ENCODE measurements around the gene CCDC142.
A peak's percentile ranks its signal among the peaks of the same experiment; 100 is the strongest.
"Not testable (repeated sequence)": the region's sequence is repeated elsewhere in the genome, so short reads cannot be mapped to it uniquely, and the experiment has no call there.

CCDC142 gene

DNA sequence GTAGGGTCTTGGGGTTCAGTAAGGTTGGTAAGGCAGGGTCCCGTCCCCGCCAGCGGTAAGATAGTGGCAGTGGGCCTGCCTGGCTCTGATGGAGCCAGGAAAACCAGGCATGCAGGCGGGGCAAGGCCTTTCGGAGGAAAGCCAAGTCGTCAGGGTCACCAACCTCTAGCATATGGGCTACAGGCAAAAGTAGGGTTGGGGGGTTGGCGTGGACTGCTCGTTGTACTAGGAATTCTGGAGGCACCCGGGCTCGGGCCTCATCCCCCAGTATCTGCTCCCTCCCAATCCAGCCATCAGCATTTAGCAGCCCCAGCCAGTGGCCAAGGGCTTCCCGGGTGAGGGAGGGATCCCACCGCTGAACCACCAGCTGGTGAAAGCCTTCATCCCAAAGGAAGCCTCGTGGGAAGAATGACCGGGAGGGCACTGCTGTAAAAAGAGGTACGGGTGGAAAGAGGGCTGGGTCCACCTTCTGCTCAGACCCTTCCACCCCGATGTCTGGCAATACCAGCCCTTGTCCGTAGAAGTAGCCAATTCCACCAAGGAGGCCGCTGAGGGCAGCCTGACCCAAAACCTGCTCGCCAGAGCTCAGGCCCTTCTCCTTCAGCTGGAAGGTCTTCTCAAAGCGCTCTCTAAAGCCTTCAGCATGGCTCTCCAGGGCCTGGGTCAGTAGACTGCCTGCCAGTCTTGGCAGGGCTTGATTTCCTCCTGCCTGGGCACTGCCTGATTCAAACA, 20.6 kb downstream of the CCDC142 start:
- DNase-seq = no peak

DNA sequence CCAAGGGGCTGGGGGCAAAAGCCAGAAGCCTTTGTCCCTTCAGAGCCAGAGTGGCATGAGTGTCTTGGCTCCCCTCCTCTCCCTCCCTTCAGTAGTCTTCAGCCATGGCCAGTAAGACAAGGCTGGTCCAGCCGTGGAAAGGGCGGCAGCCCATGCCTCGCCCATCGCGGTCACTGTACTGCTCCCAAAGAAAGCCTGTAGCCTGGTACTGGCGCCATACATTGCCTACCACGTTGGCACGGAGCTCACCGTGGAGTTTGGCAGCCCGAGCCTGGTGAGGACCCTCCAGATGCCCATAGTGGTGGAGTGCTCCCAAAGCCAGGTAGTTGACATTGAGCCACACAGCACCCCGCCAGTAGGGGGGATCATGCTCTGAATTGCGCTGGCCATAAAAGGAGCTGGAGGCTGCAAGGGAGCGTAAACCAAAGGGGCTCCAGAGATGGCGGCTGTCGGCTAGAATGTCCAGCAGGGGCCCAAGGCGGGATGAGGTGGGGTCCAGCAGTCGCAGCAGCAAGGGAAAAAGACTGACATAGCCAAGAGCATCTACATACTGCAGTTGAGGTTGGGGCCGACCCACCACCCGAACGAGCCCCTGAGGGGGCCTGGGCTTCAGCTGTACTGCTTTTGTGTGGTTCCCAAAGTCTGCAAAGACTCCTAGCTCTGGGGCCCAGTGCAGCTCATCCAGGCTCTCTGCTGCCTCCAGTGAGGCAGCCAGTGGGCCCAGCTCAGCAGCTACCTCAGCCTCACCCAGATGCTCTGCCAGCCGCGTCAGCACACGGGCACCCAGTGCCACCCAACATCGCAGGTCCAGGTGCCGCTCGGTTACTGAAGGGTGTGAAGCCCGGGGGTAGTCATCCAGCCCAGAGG, 21.4 kb downstream of the CCDC142 start:
- no peak for DNase-seq

DNA sequence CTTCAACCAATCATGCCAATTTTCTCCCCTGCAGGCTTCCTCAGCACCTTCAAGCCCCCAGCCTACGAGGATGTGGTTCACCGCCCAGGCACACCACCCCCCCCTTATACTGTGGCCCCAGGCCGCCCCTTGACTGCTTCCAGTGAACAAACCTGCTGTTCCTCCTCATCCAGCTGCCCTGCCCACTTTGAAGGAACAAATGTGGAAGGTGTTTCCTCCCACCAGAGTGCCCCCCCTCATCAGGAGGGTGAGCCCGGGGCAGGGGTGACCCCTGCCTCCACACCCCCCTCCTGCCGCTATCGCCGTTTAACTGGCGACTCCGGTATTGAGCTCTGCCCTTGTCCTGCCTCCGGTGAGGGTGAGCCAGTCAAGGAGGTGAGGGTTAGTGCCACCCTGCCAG, 22.6 kb downstream of the CCDC142 start:
- not testable (repeated sequence) for DNase-seq

DNA sequence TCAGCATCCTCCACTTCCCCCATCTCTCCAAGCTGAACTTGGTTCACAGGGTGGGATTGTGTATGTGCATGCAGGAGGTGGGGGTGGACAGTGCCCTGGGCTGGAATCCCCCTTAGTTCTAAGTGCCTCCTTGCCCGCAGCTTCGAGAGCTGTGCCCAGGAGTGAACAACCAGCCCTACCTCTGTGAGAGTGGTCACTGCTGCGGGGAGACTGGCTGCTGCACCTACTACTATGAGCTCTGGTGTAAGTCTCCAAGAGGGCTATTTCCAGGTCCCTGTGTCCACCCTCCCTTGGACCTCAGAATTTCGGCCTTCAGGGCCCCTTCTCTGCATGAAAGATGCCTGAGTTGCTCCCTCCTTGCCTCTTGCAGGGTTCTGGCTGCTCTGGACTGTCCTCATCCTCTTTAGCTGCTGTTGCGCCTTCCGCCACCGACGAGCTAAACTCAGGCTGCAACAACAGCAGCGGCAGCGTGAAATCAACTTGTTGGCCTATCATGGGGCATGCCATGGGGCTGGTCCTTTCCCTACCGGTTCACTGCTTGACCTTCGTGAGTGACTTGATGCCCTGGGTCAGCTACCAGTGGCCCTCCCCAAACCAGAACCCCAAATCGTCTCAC, 23.2 kb downstream of the CCDC142 start:
- not testable (repeated sequence) for DNase-seq

DNA sequence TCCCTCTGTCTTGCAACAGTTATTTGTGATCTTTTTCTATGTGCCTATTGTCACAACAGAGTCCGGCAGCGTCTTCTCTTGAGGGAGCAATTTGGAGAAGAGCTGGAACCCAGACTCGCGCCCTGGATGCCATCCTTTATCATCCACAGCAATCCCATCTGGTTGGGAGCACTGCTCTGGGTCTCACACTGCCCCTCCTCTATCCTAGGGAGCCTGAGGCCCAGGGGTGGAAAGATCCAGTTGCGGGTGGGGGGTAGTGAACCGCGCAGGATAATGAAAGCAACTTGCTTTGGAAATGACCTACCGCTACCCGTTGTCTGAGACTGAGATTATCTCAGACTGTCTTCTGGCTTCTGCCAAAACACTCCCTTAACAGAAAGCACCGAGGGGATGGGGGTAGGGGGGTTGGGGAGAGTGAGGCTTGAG, 23.8 kb downstream of the CCDC142 start:
- DNase-seq = no peak

DNA sequence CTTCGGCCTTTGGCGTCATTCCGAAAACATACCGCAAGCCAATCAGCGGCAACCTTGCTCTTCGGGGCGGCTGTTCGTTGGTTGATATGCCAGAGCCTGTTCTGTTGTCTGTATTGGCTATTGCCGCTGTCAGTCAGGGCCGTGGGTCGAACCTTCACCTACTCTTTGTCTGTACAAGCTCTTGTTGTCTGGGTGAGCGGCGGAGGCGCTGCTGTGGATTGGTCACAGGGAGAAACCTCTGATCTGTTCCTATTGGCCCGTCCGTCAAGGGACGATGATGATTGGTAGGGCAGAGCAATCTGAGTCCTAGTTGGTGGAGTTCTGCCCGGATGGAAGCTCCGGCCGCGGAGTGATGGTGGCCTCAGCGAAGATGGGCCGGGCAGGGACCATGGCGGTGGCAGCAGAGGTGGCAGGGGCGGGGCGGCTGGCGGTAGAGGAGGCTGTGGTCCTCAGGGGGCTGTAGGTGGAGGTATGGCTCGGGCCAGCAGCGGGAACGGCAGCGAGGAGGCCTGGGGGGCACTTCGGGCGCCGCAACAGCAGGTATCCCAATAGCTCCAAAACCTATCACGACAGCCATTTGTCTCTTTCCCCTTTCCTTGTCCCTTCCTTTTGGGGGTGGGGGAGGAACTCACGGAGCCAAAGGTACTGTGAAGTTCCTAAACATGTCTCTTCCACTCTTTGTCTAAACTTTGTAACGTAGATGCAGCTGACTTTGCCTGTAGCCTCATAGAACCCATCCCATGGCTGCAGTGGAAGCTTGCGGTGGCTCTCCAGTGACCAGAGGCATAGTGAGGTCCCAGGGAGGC, 24.5 kb downstream of the CCDC142 start, which contains the start of gene WBP1:
Gene WBP1 (plus strand): TSS at position 307 of the 806 bp plus-strand sequence. CDS start 165 bp downstream, at position 472.
- peak; percentile 90 for DNase-seq

DNA sequence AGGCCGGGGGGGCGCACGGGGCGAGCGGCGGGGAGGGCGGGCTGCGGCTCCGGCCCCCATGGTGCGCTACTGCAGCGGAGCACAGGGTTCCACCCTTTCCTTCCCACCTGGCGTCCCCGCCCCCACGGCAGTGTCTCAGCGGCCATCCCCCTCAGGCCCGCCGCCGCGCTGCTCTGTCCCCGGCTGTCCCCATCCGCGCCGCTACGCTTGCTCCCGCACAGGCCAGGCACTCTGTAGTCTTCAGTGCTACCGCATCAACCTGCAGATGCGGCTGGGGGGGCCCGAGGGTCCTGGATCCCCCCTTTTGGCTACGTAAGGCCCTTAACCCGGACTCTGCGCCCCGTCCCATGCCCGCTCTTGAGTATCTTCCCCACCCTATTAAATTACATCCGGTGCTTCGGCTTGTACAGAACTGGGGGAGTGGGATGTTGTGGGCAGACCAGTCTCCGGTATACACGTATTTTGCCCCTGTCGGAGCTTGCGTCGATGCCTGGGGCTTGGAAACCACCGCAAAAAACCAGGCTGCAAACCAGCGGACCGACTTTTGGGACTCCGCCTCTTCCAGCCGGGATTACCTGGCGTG, 25.2 kb downstream of the CCDC142 start:
- DNase-seq = no peak

DNA sequence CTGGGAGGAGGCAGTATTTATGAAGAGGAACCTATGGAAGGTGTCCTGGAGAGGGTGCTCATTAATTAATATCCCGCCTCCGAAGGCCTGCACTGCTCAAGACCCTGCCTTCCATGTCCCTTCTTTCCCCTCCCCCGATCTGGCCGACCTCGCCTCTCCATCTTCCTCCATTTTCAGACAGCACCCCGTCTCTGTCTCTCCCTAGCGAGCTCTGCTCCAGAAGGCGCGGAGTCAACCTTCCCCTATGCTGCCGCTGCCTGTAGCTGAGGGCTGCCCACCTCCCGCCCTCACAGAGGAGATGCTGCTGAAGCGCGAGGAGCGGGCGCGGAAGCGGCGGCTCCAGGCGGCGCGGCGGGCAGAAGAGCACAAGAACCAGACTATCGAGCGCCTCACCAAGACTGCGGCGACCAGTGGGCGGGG, 25.7 kb downstream of the CCDC142 start:
- no peak for DNase-seq

DNA sequence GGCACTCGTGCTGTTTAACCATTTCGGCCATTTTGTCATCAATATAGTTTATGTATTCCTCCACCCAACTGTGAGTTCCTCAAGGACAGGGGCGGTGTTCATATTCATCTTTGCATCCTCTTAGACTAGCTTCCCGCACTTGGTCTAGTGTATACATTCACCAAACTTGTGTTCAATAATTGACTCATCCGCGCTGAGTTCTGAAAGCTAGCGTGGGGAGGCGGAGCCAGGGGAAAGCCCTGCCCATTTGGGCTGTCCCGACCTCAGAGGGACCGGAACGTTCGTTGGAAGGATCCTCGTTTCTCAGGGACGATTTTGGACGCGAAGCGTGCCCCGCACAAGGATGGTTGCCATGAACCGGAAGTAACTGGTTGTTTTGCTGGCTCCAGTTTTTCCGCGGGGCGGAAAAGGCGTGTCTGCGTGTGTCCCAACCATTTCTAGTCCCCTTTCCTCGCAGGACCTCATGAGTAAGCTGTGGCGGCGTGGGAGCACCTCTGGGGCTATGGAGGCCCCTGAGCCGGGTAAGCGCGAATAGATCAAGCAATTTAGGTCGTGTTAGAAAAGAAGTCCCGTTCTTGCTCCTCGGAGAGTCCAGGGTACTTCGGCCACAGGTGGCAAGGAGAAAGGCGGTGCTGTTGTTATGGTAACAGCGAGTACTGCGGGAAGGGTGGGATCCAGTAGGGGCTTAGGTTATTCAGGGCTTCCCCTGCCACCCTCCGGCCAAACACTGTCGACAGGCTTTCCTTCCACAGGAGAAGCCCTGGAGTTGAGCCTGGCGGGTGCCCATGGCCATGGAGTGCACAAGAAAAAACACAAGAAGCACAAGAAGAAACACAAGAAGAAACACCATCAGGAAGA, 27.9 kb downstream of the CCDC142 start, which contains the start of gene INO80B:
Gene INO80B (plus strand): TSS at position 434 of the 858 bp plus-strand sequence. CDS start 30 bp downstream, at position 464.
- peak; percentile 78 for DNase-seq

DNA sequence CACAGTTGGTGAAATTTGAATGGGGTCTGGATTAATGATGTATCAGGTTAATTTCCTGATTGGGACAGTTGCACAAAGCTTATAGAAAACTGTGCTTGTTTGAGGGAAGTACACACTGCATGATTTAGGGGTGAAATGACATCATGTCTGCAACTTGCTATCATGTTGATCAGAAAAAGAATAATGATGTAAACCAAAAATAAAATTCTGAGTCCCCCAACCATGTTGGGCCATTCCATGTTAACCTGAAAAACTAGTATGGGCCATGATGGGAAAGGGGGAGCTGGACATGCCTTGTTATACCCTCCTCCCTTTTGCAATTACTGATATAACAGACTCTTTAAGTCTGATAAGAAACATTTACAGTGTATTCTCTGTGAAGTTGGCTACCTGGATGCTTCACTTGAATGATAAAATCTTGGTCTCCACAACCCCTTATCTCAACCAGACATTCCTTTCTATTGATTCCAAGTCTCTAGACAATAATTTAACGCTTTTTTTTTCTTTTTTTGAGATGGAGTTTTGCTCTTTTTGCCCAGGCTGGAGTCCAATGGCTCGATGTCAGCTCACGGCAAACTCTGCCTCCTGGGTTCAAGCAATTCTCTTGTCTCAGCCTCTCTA, 32.1 kb downstream of the CCDC142 start:
- DNase-seq = no peak

DNA sequence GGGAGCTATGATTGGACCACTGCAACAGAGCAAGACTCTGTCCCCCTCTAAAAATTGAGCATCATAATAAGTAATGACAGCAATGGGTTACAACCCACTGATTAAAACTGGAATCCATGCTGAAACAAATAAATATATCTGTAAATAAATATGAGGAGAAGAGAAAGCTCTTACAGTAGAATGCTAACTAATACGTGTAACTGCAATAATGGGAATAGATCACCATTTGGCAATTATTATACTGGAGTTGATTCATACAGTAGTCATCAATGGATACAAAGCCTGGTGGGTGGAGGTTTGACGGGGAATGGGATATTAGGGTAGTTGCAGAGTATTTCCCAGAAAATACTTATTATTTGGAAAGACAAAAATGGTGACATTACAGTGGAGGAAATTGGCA, 34.0 kb downstream of the CCDC142 start:
- DNase-seq = no peak

DNA sequence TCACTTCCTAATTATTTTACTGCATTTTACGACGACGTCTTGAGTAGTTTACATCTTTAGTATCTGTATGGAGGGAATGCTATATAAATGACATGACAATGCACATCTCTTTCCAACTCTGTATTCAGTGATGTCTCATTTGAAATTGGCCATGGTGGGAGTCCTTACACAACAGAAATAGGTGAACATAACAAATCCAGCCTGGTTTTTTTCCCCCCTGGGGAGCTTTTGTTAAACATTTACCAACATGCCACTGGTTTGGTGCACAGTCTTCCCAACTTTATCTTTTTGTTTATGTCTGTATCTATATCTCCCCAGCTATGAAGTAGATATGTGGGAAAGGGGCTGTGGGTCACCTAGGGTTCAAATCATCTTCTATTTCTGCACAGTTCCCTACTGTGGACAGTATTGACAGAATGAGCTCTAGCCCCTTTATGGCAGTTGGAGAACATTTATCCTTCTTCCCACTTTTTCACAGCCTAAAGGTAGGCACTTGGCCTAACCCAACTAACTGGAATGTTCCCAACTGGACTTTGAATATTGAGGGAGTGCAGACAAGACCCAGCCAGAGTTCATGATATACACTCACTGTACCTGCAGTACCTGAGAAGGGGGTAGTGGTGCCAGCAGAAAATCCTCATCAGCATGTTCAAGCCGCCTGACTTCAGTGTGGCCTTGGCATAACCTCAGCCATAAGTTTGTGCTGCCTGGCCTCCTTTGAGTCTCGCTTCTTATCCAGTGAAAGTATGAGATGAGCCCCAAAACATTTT, 35.4 kb downstream of the CCDC142 start:
- no peak for DNase-seq

DNA sequence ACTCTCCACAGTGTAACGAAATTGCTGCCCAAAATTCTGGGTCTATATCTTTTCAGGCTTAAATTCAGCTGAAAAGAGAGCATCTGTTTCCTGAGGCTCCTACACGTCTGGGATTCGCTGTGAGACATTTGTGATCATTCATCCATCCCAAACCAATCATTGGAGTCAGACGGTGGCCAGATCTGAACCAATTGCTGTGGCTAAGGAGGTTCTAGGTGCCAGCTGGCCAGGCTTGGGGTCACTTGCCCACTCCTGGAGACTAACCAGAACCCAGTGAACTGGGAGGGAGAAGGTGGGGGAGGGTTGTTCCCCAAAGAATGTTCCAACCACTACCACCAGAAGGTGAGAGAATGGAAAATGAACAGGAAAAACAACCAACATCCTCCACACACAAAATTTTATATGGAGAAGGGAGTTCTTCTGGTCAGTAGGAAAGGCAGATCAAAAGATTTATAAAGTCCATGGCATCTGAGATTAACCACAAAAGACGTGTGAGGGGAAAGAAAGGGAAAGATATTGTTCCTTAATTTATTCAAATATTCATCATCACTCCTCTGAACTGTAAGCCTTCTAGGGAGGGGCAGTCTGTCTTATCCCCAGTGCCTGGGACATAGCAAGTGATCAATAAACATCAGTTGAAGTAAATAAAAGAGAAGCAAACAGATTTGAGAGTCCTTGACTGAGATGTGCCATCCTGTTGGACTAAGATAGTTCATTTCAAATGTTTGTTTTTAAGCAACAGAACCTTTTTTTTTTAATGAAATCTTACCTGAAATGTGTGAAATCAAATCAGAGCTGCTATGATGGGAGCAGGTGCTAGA, 38.1 kb downstream of the CCDC142 start:
- no peak for DNase-seq

DNA sequence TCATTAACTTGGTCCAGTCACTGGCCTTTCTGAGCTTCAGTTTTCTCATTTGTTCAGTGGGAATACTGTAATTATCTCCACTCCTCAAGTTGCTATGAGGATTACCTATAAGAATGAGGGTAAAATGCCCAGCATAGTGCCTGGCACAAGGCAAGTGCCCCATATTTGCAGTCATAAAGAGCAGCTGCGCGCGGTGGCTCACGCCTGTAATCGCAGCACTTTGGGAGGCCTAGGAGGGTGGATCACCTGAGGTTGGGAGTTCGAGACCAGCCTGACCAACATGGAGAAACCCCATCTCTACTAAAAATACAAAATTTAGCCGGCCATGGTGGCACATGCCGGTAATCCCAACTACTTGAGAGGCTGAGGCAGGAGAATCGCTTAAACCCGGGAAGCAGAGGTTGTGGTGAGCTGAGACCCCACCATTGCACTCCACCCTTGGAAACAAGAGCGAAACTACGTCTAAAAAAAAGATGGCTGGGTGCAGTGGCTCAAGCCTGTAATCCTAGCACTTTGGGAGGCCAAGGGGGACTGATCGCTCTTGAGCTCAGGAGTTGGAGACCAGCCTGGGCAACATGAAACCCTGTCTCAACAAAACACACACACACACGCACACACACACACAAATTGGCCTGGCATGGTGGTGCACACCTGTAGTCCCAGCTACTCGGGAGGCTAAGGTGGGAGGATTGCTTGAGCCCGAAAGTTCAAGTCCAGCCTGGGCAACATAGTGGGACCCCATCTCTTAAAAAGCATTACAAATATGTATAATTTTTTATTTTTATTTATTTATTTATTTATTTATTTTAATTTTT, 40.1 kb downstream of the CCDC142 start:
- DNase-seq = not testable (repeated sequence)

DNA sequence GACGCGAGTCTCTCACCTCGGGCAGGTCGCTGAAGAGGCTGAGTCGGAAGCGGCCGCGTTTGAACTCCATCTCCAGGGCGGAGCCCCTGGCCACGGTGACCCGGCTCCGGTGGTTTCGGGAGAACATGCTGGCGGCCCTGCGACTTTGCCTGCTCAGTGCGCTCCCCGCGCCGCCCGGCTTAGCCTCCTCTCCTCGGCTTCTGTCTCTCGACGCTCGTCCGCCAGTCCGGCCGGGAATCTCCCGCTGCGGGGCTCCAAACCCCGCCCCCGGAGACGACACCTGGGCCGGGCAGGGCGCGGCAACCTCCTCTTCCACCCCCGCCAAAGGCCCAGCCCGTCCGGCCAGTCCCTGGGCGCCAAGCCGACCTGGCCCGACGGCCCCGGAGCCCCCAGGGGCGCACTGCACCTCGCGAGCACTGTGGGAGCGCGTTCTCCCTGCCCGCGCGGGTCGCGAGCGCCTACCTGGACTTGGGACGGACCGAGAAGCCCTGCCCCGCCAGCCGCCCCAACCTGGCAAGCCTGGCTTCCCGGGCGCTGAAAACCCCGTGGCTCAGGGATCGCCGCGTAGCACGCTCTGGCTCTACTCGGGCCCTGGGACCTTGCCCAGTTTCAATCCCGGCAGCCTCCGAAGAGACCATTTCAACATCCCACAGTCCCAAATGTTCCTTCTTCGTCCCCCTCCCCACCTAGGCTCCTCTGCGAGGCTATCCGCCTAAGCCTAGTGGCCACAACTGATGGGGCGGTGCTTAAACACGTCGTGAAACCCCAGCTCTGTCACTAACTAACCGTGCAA, 40.9 kb downstream of the CCDC142 start, which contains the start of gene RTKN:
Gene RTKN (minus strand): TSS at position 248 of the 793 bp plus-strand sequence. CDS start 121 bp downstream, at position 127.
- DNase-seq = no peak

DNA sequence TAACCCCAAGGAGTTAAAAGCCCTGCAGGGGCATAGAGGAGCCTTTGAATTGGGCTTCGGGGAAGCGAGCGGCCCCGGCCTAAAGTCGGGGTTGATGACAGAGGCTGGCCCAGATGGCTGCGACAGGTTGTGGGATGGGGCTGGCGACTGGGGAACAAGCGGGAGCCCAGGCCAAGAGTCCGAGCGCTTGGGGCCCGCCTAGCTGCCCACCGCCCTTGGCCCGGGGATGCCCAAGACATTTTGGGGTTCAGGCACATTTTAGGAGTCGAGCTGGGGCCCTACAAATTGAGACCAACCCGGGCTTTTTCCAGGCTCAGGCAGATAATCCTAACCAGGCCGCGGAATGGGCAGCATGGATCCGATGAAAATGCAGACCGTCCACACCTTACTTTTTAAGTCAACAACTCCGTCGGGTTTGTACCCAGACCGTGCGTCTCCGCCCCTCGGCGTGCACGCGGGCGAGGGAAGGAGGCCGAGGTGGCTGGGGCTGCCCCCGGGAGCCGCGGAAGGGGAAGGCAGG, 41.6 kb downstream of the CCDC142 start:
- no peak for DNase-seq

All from 8988T (cell line).